ENCODE results near the gene WWOX.
A peak's percentile ranks its signal among the peaks of the same experiment; 100 is the strongest.

The WWOX gene

GRCh38 chr16:78443542-78444364 lies 344.3 kb downstream of the WWOX start:
- TF ChIP-seq, protein P1, sequence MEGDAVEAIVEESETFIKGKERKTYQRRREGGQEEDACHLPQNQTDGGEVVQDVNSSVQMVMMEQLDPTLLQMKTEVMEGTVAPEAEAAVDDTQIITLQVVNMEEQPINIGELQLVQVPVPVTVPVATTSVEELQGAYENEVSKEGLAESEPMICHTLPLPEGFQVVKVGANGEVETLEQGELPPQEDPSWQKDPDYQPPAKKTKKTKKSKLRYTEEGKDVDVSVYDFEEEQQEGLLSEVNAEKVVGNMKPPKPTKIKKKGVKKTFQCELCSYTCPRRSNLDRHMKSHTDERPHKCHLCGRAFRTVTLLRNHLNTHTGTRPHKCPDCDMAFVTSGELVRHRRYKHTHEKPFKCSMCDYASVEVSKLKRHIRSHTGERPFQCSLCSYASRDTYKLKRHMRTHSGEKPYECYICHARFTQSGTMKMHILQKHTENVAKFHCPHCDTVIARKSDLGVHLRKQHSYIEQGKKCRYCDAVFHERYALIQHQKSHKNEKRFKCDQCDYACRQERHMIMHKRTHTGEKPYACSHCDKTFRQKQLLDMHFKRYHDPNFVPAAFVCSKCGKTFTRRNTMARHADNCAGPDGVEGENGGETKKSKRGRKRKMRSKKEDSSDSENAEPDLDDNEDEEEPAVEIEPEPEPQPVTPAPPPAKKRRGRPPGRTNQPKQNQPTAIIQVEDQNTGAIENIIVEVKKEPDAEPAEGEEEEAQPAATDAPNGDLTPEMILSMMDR (IDR thresholded peaks at IDR 0.05; ENCODE audit: low read depth, low read length) = no peak
- no peak overlapping the region for H3K4me3 ChIP-seq (replicated peaks in 1 of 2; ENCODE audit: low read depth in 2 of 2, low read length in 2 of 2)
- DNase-seq (ENCODE audit: low read depth in 2 of 2) = peak in 1 of 2 donors; percentile 18

DNA sequence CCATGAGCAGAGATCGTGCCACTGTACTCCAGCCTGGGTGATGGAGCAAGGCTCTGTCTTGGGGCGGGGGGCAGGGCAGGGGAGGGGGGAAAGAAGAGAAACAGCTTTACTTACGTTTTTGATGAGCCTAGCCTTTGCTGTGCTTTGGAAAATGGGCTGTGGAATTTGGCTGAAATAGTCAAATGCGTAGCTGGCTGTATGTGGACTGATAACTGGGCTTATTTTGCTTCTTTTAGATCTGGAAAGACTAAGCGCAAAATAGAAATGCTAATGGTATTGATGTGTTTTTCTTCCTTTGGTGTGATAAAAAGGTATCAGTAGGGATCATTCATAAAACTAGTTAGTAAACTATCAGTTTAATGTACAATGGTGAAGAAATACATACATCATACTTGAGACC lies 346.4 kb downstream of the WWOX start:
- no peak overlapping the region for H3K4me3 ChIP-seq (replicated peaks in 1 of 2; ENCODE audit: low read depth in 2 of 2, low read length in 2 of 2)
- DNase-seq (ENCODE audit: low read depth in 2 of 2) = no peak
- TF ChIP-seq, protein P1 (IDR thresholded peaks at IDR 0.05; ENCODE audit: low read depth, low read length) = no peak

GRCh38 chr16:78446486-78446885 lies 347.0 kb downstream of the WWOX start:
- TF ChIP-seq, protein P1 (IDR thresholded peaks at IDR 0.05; ENCODE audit: low read depth, low read length) = no peak
- no peak for DNase-seq (ENCODE audit: low read depth in 2 of 2)
- H3K4me3 ChIP-seq (replicated peaks in 1 of 2; ENCODE audit: low read depth in 2 of 2, low read length in 2 of 2) = no peak overlapping the region

DNA sequence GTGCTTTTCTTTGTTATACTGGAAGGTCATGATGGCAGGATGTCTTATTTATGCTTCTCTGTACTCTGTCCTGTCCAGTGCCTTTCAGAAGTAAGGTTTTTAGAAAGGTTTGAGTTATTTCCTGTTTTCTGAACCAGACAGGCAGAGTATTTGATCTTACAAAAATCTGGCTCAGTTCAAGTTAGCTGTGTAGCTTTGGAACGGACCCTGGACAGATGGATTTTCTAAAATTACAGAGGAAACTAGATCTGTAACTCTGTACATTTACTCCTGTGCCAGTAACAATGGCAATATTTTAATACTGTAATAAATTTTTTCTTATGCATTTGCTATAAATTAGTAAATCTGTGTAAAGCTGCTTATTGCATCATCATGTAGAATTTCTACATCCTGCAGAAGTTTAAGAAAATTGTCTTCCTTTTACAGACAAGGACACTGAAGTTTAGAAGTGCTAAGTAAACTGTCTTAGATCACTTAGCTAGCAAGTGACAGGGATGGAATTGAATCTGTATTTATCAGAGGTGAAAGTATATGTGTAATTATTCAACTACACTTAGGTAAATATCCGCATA lies 347.6 kb downstream of the WWOX start:
- no peak for DNase-seq (ENCODE audit: low read depth in 2 of 2)
- TF ChIP-seq, protein P1 (IDR thresholded peaks at IDR 0.05; ENCODE audit: low read depth, low read length) = no peak
- H3K4me3 ChIP-seq (replicated peaks in 1 of 2; ENCODE audit: low read depth in 2 of 2, low read length in 2 of 2) = no peak overlapping the region

DNA sequence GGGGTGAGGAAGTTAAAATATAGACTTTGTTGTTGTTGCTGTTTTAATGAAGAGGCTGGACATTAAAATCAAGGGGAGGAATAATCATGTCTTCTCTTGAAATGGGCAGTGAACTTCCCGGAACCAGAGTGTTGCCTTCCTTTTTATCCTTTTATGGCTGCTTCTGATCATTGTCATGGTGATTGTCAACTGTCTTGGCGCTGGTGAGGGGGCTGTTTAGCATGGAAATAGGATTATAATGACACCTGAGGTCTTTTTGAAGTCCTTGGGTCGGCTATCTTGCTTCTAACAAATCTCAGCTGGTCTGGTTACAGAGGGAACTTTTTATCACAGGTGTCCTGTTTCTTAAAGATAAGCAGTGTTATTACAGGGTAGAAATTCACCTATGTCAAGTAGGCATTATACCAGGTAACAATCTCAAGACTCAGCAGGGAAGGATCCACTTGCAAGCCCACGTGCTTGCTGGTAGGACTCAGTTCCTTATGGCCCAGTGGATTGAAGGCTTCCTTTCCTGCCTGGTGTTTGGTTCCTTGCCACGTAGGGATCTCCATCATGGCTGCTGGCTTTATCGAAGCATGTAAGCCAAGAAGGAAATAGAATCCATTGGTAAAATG lies 349.3 kb downstream of the WWOX start:
- TF ChIP-seq, protein P1 (IDR thresholded peaks at IDR 0.05; ENCODE audit: low read depth, low read length) = no peak
- no peak for DNase-seq (ENCODE audit: low read depth in 2 of 2)

GRCh38 chr16:78450255-78450654 lies 350.8 kb downstream of the WWOX start:
- no peak for DNase-seq (ENCODE audit: low read depth in 2 of 2)
- TF ChIP-seq, protein P1 (IDR thresholded peaks at IDR 0.05; ENCODE audit: low read depth, low read length) = no peak
- no peak overlapping the region for H3K4me3 ChIP-seq (replicated peaks in 1 of 2; ENCODE audit: low read depth in 2 of 2, low read length in 2 of 2)

More for the DNA sequence above, 349.3 kb downstream of the WWOX start:
- no peak overlapping the region for H3K4me3 ChIP-seq (replicated peaks in 1 of 2; ENCODE audit: low read depth in 2 of 2, low read length in 2 of 2)
